Prostate gland (tissue), 2 donors: ENCODE measurements around the gene FAM53A.

ENCODE experiments used
- CTCF ChIP-seq, 4 experiments: fragments of 200-600 bp in 2 of 4; fragments of 450-650 bp in 2 of 4; sonication (generic) in 2 of 4; IDR thresholded peaks; 1 replicate in 3 of 4; 2 replicates in 1 of 4; pipeline ENCODE4 v1.5.1; 2016 to 2019; ENCODE audit warnings: antibody characterized with exemption in 4 of 4, mild to moderate bottlenecking in 2 of 4, moderate library complexity in 2 of 4
- POLR2A ChIP-seq: fragments of 450-650 bp; IDR thresholded peaks from one replicate; pipeline ENCODE4 v1.6.1; 2016; ENCODE audit warnings: antibody characterized with exemption, mild to moderate bottlenecking

GRCh38 chr4:1590244-1590643 is 93.9 kb downstream of the FAM53A start:
- TF ChIP-seq CTCF (IDR thresholded peaks at IDR 0.05) (no peak), POLR2A (no peak)
